Thyroid gland (tissue), 4 donors: Measurements from ENCODE around the gene KRT3.

ENCODE experiments used
- POLR2A ChIP-seq, 2 donors: fragments of 450-650 bp; IDR thresholded peaks; one replicate each; pipeline ENCODE4 v1.6.1; 2017; ENCODE audit warnings: antibody characterized with exemption in 2 of 2, mild to moderate bottlenecking in 2 of 2, moderate library complexity in 1 of 2
- TF ChIP-seq, protein P1 (sequence below), 6 experiments: fragments of 200-600 bp in 3 of 6; fragments of 450-650 bp in 3 of 6; sonication (generic) in 3 of 6; IDR thresholded peaks; one replicate each; pipeline ENCODE4 v1.5.1; 2016 to 2019; ENCODE audit warnings: antibody characterized with exemption in 6 of 6, mild to moderate bottlenecking in 2 of 6, inconsistent platforms in 1 of 6, moderate library complexity in 1 of 6

DNA sequence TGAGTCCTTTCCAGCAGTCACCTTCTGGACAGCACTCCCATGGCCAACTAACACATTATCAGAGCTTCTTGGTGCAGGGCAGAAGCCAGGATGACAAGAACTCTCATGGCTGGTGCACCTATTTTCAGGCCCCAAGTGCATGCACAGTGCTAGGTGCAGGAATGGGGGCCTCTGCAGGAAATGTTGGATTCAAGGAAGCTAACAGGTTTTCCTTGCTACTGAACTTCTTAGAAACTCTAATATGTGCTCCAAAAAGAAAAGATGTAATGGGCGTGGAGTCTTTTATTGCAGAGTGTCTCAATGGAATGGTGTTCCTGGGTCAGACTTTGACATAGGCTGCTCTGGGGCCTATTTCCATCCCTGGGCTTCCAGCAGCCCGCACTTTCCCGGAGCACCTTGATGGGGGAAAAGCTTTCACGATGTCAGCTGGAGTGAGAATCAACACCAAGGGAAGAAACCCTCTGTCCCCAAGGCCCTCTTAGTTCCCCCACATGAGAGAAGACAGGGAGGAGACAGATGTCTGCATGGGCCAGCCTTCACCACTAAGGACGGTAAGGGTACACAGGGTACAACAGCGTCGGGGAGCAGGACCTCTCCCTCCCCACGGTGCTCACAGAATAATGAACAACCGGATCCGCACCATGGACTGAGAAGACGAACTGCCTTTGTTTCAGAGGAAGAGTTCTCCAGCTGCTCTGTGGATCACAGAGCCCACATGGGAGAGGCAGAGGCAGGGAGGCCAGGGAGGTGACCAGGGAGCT lies 6.9 kb downstream of the KRT3 start:
- TF ChIP-seq, protein P1, sequence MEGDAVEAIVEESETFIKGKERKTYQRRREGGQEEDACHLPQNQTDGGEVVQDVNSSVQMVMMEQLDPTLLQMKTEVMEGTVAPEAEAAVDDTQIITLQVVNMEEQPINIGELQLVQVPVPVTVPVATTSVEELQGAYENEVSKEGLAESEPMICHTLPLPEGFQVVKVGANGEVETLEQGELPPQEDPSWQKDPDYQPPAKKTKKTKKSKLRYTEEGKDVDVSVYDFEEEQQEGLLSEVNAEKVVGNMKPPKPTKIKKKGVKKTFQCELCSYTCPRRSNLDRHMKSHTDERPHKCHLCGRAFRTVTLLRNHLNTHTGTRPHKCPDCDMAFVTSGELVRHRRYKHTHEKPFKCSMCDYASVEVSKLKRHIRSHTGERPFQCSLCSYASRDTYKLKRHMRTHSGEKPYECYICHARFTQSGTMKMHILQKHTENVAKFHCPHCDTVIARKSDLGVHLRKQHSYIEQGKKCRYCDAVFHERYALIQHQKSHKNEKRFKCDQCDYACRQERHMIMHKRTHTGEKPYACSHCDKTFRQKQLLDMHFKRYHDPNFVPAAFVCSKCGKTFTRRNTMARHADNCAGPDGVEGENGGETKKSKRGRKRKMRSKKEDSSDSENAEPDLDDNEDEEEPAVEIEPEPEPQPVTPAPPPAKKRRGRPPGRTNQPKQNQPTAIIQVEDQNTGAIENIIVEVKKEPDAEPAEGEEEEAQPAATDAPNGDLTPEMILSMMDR (IDR thresholded peaks at IDR 0.05): no peak
- no peak for TF ChIP-seq POLR2A (IDR thresholded peaks at IDR 0.05)
